Measurements from ENCODE around the gene CD40. TPM values are rescaled to one million over a fixed set of nuclear protein-coding genes. Genes with fewer than 3 reads are reported as not detected.

Gene CD40
- total and polyA plus RNA-seq, 5 donors = 9.7 to 19.0 (median 11.6) TPM

- no peak overlapping the region for H3K4me3 ChIP-seq (ENCODE audit: low read length)
- no peaks in the 10 kb centered on the region for H3K9me3 ChIP-seq (ENCODE audit: control insufficient read depth, low read length)
- DNase-seq (no peak), ATAC-seq (no peak)
- WGBS = 62% methylated on average over 7 of the region's 7 CpGs
- H3K27me3 ChIP-seq (ENCODE audit: control insufficient read depth, insufficient read depth) = no peaks in the 10 kb centered on the region
- no peaks in the 10 kb centered on the region for H3K4me1 ChIP-seq (ENCODE audit: control insufficient read depth, insufficient read depth, low read length)
- intact Hi-C loops (cut with DNase I) = no loop called here
- no peak overlapping the region for H3K27ac ChIP-seq (ENCODE audit: low read length)
Observed at GRCh38 chr20:46159101-46159897, 41.2 kb downstream of the CD40 start.

GRCh38 chr20:46160661-46161060, 42.5 kb downstream of the CD40 start:
- 58% methylated on average over 5 of the region's 5 CpGs for WGBS
- ATAC-seq (no peak), DNase-seq (no peak)
- intact Hi-C loops (cut with DNase I) = no loop called here
- Histone ChIP-seq H3K9me3 (ENCODE audit: control insufficient read depth, low read length) (no peaks in the 10 kb centered on the region), H3K4me3 (ENCODE audit: low read length) (no peak overlapping the region), H3K27ac (ENCODE audit: low read length) (no peak overlapping the region), H3K27me3 (ENCODE audit: control insufficient read depth, insufficient read depth) (no peaks in the 10 kb centered on the region), H3K4me1 (ENCODE audit: control insufficient read depth, insufficient read depth, low read length) (no peaks in the 10 kb centered on the region)

GRCh38 chr20:46161921-46162320, 43.8 kb downstream of the CD40 start:
- no peak overlapping the region for H3K4me3 ChIP-seq (ENCODE audit: low read length)
- H3K27ac ChIP-seq (ENCODE audit: low read length) = no peak overlapping the region
- no peaks in the 10 kb centered on the region for H3K9me3 ChIP-seq (ENCODE audit: control insufficient read depth, low read length)
- intact Hi-C loops (cut with DNase I) = no loop called here
- no peak for DNase-seq
- ATAC-seq = no peak
- no peaks in the 10 kb centered on the region for H3K4me1 ChIP-seq (ENCODE audit: control insufficient read depth, insufficient read depth, low read length)
- WGBS = 79% methylated on average over 1 of the region's 1 CpG
- H3K27me3 ChIP-seq (ENCODE audit: control insufficient read depth, insufficient read depth) = no peaks in the 10 kb centered on the region

- Histone ChIP-seq H3K27ac (ENCODE audit: low read length) (no peak overlapping the region), H3K4me1 (ENCODE audit: control insufficient read depth, insufficient read depth, low read length) (no peaks in the 10 kb centered on the region), H3K27me3 (ENCODE audit: control insufficient read depth, insufficient read depth) (no peaks in the 10 kb centered on the region), H3K9me3 (ENCODE audit: control insufficient read depth, low read length) (no peaks in the 10 kb centered on the region), H3K4me3 (ENCODE audit: low read length) (no peak overlapping the region)
- DNase-seq (no peak), ATAC-seq (no peak)
- intact Hi-C loops (cut with DNase I) = no loop called here
- WGBS = 61% methylated on average over 7 of the region's 7 CpGs
Observed at GRCh38 chr20:46164254-46164653, 46.1 kb downstream of the CD40 start.

GRCh38 chr20:46167080-46167479, 49.0 kb downstream of the CD40 start:
- no peak overlapping the region for H3K4me3 ChIP-seq (ENCODE audit: low read length)
- no peaks in the 10 kb centered on the region for H3K4me1 ChIP-seq (ENCODE audit: control insufficient read depth, insufficient read depth, low read length)
- H3K9me3 ChIP-seq (ENCODE audit: control insufficient read depth, low read length) = no peaks in the 10 kb centered on the region
- DNase-seq (no peak), ATAC-seq (no peak)
- no peak overlapping the region for H3K27ac ChIP-seq (ENCODE audit: low read length)
- intact Hi-C loops (cut with DNase I) = no loop called here
- no peaks in the 10 kb centered on the region for H3K27me3 ChIP-seq (ENCODE audit: control insufficient read depth, insufficient read depth)

GRCh38 chr20:46168438-46168837, 50.3 kb downstream of the CD40 start:
- DNase-seq (no peak), ATAC-seq (no peak)
- Histone ChIP-seq H3K27me3 (ENCODE audit: control insufficient read depth, insufficient read depth) (no peaks in the 10 kb centered on the region), H3K4me1 (ENCODE audit: control insufficient read depth, insufficient read depth, low read length) (no peaks in the 10 kb centered on the region), H3K27ac (ENCODE audit: low read length) (no peak overlapping the region), H3K4me3 (ENCODE audit: low read length) (no peak overlapping the region), H3K9me3 (ENCODE audit: control insufficient read depth, low read length) (no peaks in the 10 kb centered on the region)
- 62% methylated on average over 8 of the region's 8 CpGs for WGBS
- intact Hi-C loops (cut with DNase I) = no loop called here

GRCh38 chr20:46169245-46170171, 51.4 kb downstream of the CD40 start:
- WGBS = 44% methylated on average over 13 of the region's 13 CpGs
- H3K27ac ChIP-seq (ENCODE audit: low read length) = no peak overlapping the region
- no peaks in the 10 kb centered on the region for H3K27me3 ChIP-seq (ENCODE audit: control insufficient read depth, insufficient read depth)
- intact Hi-C loops (cut with DNase I) = no loop called here
- ATAC-seq (peak in 1 of 2 donors; percentile 58), DNase-seq (no peak)
- H3K9me3 ChIP-seq (ENCODE audit: control insufficient read depth, low read length) = no peaks in the 10 kb centered on the region
- H3K4me1 ChIP-seq (ENCODE audit: control insufficient read depth, insufficient read depth, low read length) = no peaks in the 10 kb centered on the region
- H3K4me3 ChIP-seq (ENCODE audit: low read length) = no peak overlapping the region

- intact Hi-C loops (cut with DNase I) = no loop called here
- DNase-seq (no peak), ATAC-seq (no peak)
- WGBS = 70% methylated on average over 2 of the region's 2 CpGs
- no peaks in the 10 kb centered on the region for H3K4me1 ChIP-seq (ENCODE audit: control insufficient read depth, insufficient read depth, low read length)
- H3K9me3 ChIP-seq (ENCODE audit: control insufficient read depth, low read length) = no peaks in the 10 kb centered on the region
- H3K27me3 ChIP-seq (ENCODE audit: control insufficient read depth, insufficient read depth) = no peaks in the 10 kb centered on the region
- no peak overlapping the region for H3K27ac ChIP-seq (ENCODE audit: low read length)
- no peak overlapping the region for H3K4me3 ChIP-seq (ENCODE audit: low read length)
Observed at GRCh38 chr20:46171476-46171875, 53.4 kb downstream of the CD40 start.

- H3K9me3 ChIP-seq (ENCODE audit: control insufficient read depth, low read length) = no peaks in the 10 kb centered on the region
- H3K4me1 ChIP-seq (ENCODE audit: control insufficient read depth, insufficient read depth, low read length) = no peaks in the 10 kb centered on the region
- H3K4me3 ChIP-seq (ENCODE audit: low read length) = no peak overlapping the region
- intact Hi-C loops (cut with DNase I) = no loop called here
- DNase-seq (no peak), ATAC-seq (no peak)
- 58% methylated on average over 5 of the region's 5 CpGs for WGBS
- H3K27me3 ChIP-seq (ENCODE audit: control insufficient read depth, insufficient read depth) = no peaks in the 10 kb centered on the region
- no peak overlapping the region for H3K27ac ChIP-seq (ENCODE audit: low read length)
Observed at GRCh38 chr20:46171909-46172308, 53.8 kb downstream of the CD40 start.

- no peaks in the 10 kb centered on the region for H3K27me3 ChIP-seq (ENCODE audit: control insufficient read depth, insufficient read depth)
- ATAC-seq = no peak
- 46% methylated on average over 6 of the region's 6 CpGs for WGBS
- intact Hi-C loops (cut with DNase I) = no loop called here
- DNase-seq = no peak
- H3K9me3 ChIP-seq (ENCODE audit: control insufficient read depth, low read length) = no peaks in the 10 kb centered on the region
- no peak overlapping the region for H3K4me3 ChIP-seq (ENCODE audit: low read length)
- no peaks in the 10 kb centered on the region for H3K4me1 ChIP-seq (ENCODE audit: control insufficient read depth, insufficient read depth, low read length)
- H3K27ac ChIP-seq (ENCODE audit: low read length) = no peak overlapping the region
Observed at GRCh38 chr20:46172455-46172854, 54.3 kb downstream of the CD40 start.

GRCh38 chr20:46172961-46173536, 54.9 kb downstream of the CD40 start:
- no peaks in the 10 kb centered on the region for H3K27me3 ChIP-seq (ENCODE audit: control insufficient read depth, insufficient read depth)

More at GRCh38 chr20:46172961-46173536, 54.9 kb downstream of the CD40 start:
- H3K4me3 ChIP-seq (ENCODE audit: low read length) = no peak overlapping the region
- DNase-seq (no peak), ATAC-seq (no peak)
- H3K9me3 ChIP-seq (ENCODE audit: control insufficient read depth, low read length) = no peaks in the 10 kb centered on the region
- no peaks in the 10 kb centered on the region for H3K4me1 ChIP-seq (ENCODE audit: control insufficient read depth, insufficient read depth, low read length)
- no peak overlapping the region for H3K27ac ChIP-seq (ENCODE audit: low read length)
- intact Hi-C loops (cut with DNase I) = no loop called here
- 67% methylated on average over 3 of the region's 3 CpGs for WGBS
